ENCODE results near the gene STRN4.
A peak's percentile ranks its signal among the peaks of the same experiment; 100 is the strongest.
"Not testable (repeated sequence)": the region's sequence is repeated elsewhere in the genome, so short reads cannot be mapped to it uniquely, and the experiment has no call there.

STRN4 gene

GRCh38 chr19:46775642-46776258, 29.5 kb upstream of the STRN4 start:
- DNase-seq (ENCODE audit: low read depth in 3 of 3) = no peak

GRCh38 chr19:46773018-46773399, 26.8 kb upstream of the STRN4 start:
- no peak for DNase-seq (ENCODE audit: low read depth in 3 of 3)

- no peak for DNase-seq (ENCODE audit: low read depth in 3 of 3)
These were observed 26.1 kb upstream of the STRN4 start for GRCh38 chr19:46772170-46773017.

GRCh38 chr19:46768746-46769145, 22.5 kb upstream of the STRN4 start:
- not testable (repeated sequence) for DNase-seq (ENCODE audit: low read depth in 3 of 3)

- peak in 1 of 3 experiments; percentile 65 for DNase-seq (ENCODE audit: low read depth in 3 of 3)
These were observed 20.5 kb upstream of the STRN4 start for GRCh38 chr19:46766569-46767317.

- no peak for DNase-seq (ENCODE audit: low read depth in 3 of 3)
These were observed 18.6 kb upstream of the STRN4 start for GRCh38 chr19:46764817-46765291.

GRCh38 chr19:46762245-46762890, 16.1 kb upstream of the STRN4 start:
- no peak for DNase-seq (ENCODE audit: low read depth in 3 of 3)

- no peak for DNase-seq (ENCODE audit: low read depth in 3 of 3)
These were observed 15.2 kb upstream of the STRN4 start for GRCh38 chr19:46761418-46761831.

- DNase-seq (ENCODE audit: low read depth in 3 of 3) = not testable (repeated sequence)
These were observed 14.6 kb upstream of the STRN4 start for GRCh38 chr19:46760897-46761296.

- DNase-seq (ENCODE audit: low read depth in 3 of 3) = no peak
These were observed 14.1 kb upstream of the STRN4 start for GRCh38 chr19:46760363-46760762.

- no peak for DNase-seq (ENCODE audit: low read depth in 3 of 3)
These were observed 13.6 kb upstream of the STRN4 start for GRCh38 chr19:46759817-46760333.

GRCh38 chr19:46759206-46759605, 13.0 kb upstream of the STRN4 start:
- no peak for DNase-seq (ENCODE audit: low read depth in 3 of 3)

- no peak for DNase-seq (ENCODE audit: low read depth in 3 of 3)
These were observed 10.3 kb upstream of the STRN4 start for GRCh38 chr19:46756544-46756888.

- no peak for DNase-seq (ENCODE audit: low read depth in 3 of 3)
These were observed 9.7 kb upstream of the STRN4 start for GRCh38 chr19:46755853-46756543.

GRCh38 chr19:46755077-46755852, 9.0 kb upstream of the STRN4 start:
- DNase-seq (ENCODE audit: low read depth in 3 of 3) = no peak

- peak in 1 of 3 experiments; percentile 57 for DNase-seq (ENCODE audit: low read depth in 3 of 3)
These were observed 7.3 kb upstream of the STRN4 start for GRCh38 chr19:46753420-46754155.

- DNase-seq (ENCODE audit: low read depth in 3 of 3) = peak; percentile 62 to 75 (median 65)
These were observed 2.3 kb upstream of the STRN4 start for GRCh38 chr19:46748325-46749109.

- DNase-seq (ENCODE audit: low read depth in 3 of 3) = peak in 2 of 3 experiments; percentile 15 to 30
These were observed 549 bp downstream of the STRN4 start, which contains the start of gene FKRP for GRCh38 chr19:46745521-46746280. TSS of gene FKRP (plus strand) at chr19:46746057. CDS start at chr19:46755451, 9,394 bp downstream.

Data from stimulated activated CD4-positive, alpha-beta T cell treated with anti-CD3 and anti-CD28 coated beads, TNF-alpha, amount 100 ng/mL, for 24 hours (primary cell).